PC-9 (cell line): ENCODE data around the gene TAF3. TPM values are rescaled to one million over a fixed set of nuclear protein-coding genes. Genes with fewer than 3 reads are reported as not detected.
A peak's percentile ranks its signal among the peaks of the same experiment; 100 is the strongest.

Experiments
- BruUV-seq: library from RNA; stranded (reverse); fragments of 400-500 nt; replicated peaks from 2 replicates; lab custom pipeline; 2021; lab: Mats Ljungman, UMichigan
- CTCF ChIA-PET: fragments of 300-600 bp; sonication (Branson Sonifier 250); formaldehyde crosslinking; loops from one replicate; lab custom pipeline; 2022; ENCODE audit warnings: antibody characterized with exemption; lab: Charles Lee
- POLR2A ChIA-PET: fragments of 300-600 bp; sonication (Branson Sonifier 250); formaldehyde crosslinking; loops from one replicate; lab custom pipeline; 2022; ENCODE audit warnings: antibody characterized with exemption; ENCODE audit not compliant: unreplicated experiment; lab: Charles Lee
- DNase-seq, 2 experiments: peaks; one replicate each; pipeline versions ENCODE4 v3.0.0 to v3.0.0-alpha.2; 2015 to 2022; ENCODE audit warnings: mixed read lengths in 1 of 2
- H2AFZ ChIP-seq: fragments of 200-600 bp; sonication (generic); 2 replicates; pipeline ENCODE4 v1.8.1; 2017; ENCODE audit warnings: antibody characterized with exemption
- H3F3A ChIP-seq: fragments of 200-600 bp; sonication (generic); 2 replicates; pipeline ENCODE4 v1.8.1; 2017; ENCODE audit warnings: antibody characterized with exemption, mild to moderate bottlenecking, low read depth; ENCODE audit not compliant: insufficient read depth
- H3K27ac ChIP-seq: fragments of 200-600 bp; sonication (generic); 2 replicates; pipeline ENCODE4 v1.6.1; 2016; ENCODE audit warnings: mixed run types
- H3K27me3 ChIP-seq: fragments of 200-600 bp; sonication (generic); 2 replicates; pipeline ENCODE4 v1.6.1; 2016; ENCODE audit warnings: low read depth, mixed run types; ENCODE audit not compliant: insufficient read depth
- H3K36me3 ChIP-seq: fragments of 200-600 bp; sonication (generic); 2 replicates; pipeline ENCODE4 v1.6.1; 2016; ENCODE audit warnings: low read depth, mixed run types
- H3K4me1 ChIP-seq: fragments of 200-600 bp; sonication (generic); replicated peaks from 2 replicates; pipeline ENCODE4 v1.6.1; 2016; ENCODE audit warnings: mixed run types; ENCODE audit not compliant: insufficient read depth
- H3K4me2 ChIP-seq: fragments of 200-600 bp; sonication (generic); 2 replicates; pipeline ENCODE4 v1.6.1; 2017; ENCODE audit warnings: mixed run types
- H3K4me3 ChIP-seq: fragments of 200-600 bp; sonication (generic); 2 replicates; pipeline ENCODE4 v1.6.1; 2016; ENCODE audit warnings: mixed run types
- H3K79me2 ChIP-seq: fragments of 200-600 bp; sonication (generic); 2 replicates; pipeline ENCODE4 v1.6.1; 2017; ENCODE audit warnings: low read depth, mixed run types
- H3K9me2 ChIP-seq: fragments of 200-600 bp; sonication (generic); 2 replicates; pipeline ENCODE4 v1.8.1; 2017; ENCODE audit warnings: mild to moderate bottlenecking; ENCODE audit not compliant: insufficient read depth
- H3K9me3 ChIP-seq: fragments of 200-600 bp; sonication (generic); 2 replicates; pipeline ENCODE4 v1.8.1; 2016; ENCODE audit warnings: low read depth; ENCODE audit not compliant: insufficient read depth
- H4K20me1 ChIP-seq: fragments of 200-600 bp; sonication (generic); 2 replicates; pipeline ENCODE4 v1.8.1; 2017; ENCODE audit not compliant: insufficient read depth
- EZH2 ChIP-seq: fragments of 200-600 bp; sonication (generic); IDR thresholded peaks from 2 replicates; pipeline ENCODE4 v1.8.0; 2017; ENCODE audit warnings: antibody characterized with exemption, low read depth
- intact Hi-C: fragments of 100-400 bp; cut with micrococcal nuclease; formaldehyde crosslinking; loops from one replicate; pipeline ENCODE4 v1.10.0; 2022; ENCODE audit not compliant: unreplicated experiment
- total RNA-seq: library from RNA; stranded (reverse); gene quantifications from 2 replicates; pipeline ENCODE4 v1.2.3, GENCODE V29; 2021
- TF ChIP-seq, protein P1 (sequence below): fragments of 200-600 bp; sonication (generic); conservative IDR thresholded peaks from 2 replicates; pipeline ENCODE4 v1.6.1; 2017; ENCODE audit warnings: mixed run types, antibody characterized with exemption, mild to moderate bottlenecking, moderate library complexity

The TAF3 gene
- total RNA-seq, 1 experiment from 2014 or later = 7.7 TPM

DNA sequence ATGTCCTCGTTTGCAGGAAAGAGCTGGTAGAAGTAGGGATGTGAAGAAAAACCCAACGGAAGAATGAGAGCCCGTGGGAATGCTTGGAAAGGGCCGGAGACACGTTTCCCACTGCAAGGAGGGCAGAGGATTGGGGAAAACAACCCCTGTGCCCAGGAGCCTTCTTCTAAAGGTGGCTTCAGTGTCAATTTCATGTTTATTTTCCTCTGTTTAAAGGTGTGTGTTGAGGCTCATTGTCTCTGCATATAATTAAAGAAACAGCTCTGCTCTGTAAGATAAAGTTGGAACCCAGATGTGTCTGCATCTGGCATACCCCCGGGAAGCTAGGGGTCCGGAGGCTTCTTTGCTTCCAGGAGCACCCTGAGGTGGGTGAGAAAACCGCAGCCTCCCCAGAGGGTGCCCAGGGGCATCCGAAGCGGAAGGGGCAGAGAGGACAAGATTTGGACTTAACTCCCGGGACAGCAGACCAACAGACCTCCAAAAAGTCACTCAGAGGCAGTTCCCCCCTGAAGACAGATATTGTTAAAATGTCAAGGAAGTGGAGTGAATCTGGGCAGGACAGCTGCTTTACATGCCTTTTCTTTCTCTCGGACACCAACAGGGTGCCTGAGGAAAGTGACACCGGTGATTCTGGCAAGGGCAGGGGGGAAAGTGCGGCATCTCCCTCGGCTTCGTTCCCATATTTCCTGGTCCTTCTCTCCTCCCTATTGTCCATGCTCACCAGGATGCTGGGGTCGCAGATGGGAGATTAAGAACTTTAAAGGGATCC is 227.6 kb downstream of the TAF3 start:
- Histone ChIP-seq H3K79me2 (peaks cover 11% of the 10 kb centered on the region), H3K9me2 (no peaks in the 10 kb centered on the region), H3K4me3 (peak overlapping the region; percentile 76), H3K27ac (0 out of 2 replicates have a peak overlapping the region, but pooled peaks have one; percentile 32), H3K27me3 (no peaks in the 10 kb centered on the region), H3K9me3 (no peaks in the 10 kb centered on the region), H3K4me2 (peak overlapping the region; percentile 95), H3K4me1 (no peaks in the 10 kb centered on the region), H4K20me1 (no peaks in the 10 kb centered on the region), H3F3A (no peaks in the 10 kb centered on the region), H2AFZ (peak overlapping the region; percentile 92), H3K36me3 (no peaks in the 10 kb centered on the region)
- no peak for DNase-seq
- BruUV-seq = TSS peak; percentile 65
- ChIA-PET POLR2A (interaction anchor here (0.5 to 0.7 kb wide), 2 partner anchors 25 to 583 kb away, joined by 4 read pairs; no protein-coding TSS in a partner anchor), CTCF (interaction anchor here (0.7 kb wide), 1 partner anchor 1189 kb away, joined by 3 read pairs; no protein-coding TSS in a partner anchor)
- intact Hi-C loops = loop anchor here (10.0 kb wide), 1 partner anchor 1259 kb away; no protein-coding TSS in a partner anchor
- no peak for TF ChIP-seq EZH2
- TF ChIP-seq, protein P1, sequence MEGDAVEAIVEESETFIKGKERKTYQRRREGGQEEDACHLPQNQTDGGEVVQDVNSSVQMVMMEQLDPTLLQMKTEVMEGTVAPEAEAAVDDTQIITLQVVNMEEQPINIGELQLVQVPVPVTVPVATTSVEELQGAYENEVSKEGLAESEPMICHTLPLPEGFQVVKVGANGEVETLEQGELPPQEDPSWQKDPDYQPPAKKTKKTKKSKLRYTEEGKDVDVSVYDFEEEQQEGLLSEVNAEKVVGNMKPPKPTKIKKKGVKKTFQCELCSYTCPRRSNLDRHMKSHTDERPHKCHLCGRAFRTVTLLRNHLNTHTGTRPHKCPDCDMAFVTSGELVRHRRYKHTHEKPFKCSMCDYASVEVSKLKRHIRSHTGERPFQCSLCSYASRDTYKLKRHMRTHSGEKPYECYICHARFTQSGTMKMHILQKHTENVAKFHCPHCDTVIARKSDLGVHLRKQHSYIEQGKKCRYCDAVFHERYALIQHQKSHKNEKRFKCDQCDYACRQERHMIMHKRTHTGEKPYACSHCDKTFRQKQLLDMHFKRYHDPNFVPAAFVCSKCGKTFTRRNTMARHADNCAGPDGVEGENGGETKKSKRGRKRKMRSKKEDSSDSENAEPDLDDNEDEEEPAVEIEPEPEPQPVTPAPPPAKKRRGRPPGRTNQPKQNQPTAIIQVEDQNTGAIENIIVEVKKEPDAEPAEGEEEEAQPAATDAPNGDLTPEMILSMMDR = no peak

DNA sequence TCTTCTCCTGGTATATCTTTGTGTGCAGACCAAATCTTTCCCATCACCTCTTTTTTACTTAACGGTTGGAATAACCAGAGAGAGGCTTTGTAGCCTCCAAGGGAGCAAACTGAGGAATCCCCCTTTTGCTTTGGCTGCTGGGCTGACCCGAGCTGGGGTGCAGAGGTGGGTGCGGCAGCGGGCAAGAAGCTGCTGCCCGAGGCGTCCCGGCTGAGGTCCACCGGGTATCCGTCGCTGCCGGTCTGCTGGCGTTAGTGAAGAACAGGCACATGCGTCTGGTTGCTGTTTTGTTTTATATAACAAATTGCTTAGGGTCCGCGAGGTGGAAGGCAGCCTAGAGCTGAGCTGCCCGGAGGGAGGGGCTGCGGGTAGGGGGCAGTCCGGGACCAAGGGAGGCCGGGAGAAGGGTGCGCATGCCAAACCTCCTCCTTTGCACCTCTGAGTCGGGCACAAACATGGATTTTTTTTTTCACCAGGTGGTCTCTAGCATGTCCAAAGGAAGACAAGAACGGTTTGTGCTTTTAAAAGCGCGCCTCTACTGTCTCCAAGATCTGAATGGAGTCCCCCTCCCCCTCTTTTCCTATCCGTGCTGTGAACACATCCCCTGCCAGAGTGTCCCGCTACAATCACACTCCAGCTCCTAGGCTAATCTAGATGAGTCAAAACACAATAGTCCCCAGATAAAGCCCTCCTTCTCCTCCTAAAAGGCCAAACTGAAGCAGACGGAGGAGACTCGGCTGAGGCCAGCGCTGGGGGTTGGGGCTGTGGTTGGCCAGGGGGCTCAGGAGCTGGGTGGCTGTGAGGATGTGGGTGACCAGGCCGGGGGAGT is 229.4 kb downstream of the TAF3 start:
- Histone ChIP-seq H2AFZ (no peak overlapping the region), H3K36me3 (no peaks in the 10 kb centered on the region), H3K27ac (no peak overlapping the region), H3K4me1 (no peaks in the 10 kb centered on the region), H3K27me3 (no peaks in the 10 kb centered on the region), H3F3A (no peaks in the 10 kb centered on the region), H3K9me2 (no peaks in the 10 kb centered on the region), H3K4me2 (peak overlapping the region; percentile 95; the same call in 1 of the 2 replicates), H3K9me3 (no peaks in the 10 kb centered on the region), H3K79me2 (peaks cover 11% of the 10 kb centered on the region), H4K20me1 (no peaks in the 10 kb centered on the region), H3K4me3 (no peak overlapping the region)
- no TSS peak for BruUV-seq
- DNase-seq = no peak
- ChIA-PET POLR2A (no interaction called here), CTCF (no interaction called here)
- intact Hi-C loops = loop anchor here (10.0 kb wide), 1 partner anchor 1257 kb away; no protein-coding TSS in a partner anchor
- no peak for TF ChIP-seq EZH2
- TF ChIP-seq, protein P1 = no peak

DNA sequence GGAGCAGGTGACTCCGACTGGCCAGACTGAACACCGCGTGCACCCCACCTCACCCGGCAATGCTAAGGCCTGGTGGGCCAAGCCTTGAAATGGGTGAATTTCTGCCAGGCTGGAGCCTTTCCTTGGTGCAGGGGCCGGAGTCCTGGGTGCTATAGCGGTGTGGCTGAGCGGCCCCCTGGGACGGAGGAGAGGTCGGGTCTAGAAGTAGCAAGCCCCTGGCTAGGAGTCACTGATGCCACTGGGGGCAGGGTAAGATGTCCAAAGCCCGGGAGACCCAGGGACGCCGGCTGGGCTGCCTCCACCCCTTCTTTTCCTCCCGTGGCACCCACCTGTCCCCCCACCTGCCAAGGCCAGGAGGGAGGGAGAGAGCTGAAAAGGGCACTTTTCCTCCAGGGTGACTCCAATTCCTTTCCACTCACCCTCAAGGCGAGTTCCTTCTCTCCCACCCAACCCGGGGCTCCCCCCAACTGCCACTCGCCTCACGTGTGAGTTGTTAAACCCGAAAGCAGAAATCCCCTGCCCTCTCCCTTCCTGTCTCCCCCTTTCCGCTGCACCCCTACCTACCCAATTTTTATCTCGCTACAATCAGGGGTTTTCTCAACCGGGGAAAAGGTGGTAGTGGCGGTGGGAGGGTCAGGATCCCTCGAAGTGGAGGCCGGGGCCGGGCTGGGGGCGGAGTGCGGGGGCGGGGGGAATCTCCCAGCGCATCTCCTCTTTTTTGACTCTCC is 230.1 kb downstream of the TAF3 start:
- H3K4me2 ChIP-seq = peak overlapping the region; percentile 64
- H2AFZ ChIP-seq = no peak overlapping the region
- peaks cover 11% of the 10 kb centered on the region for H3K79me2 ChIP-seq
- DNase-seq = no peak
- H3K36me3 ChIP-seq = no peaks in the 10 kb centered on the region
- H3K4me1 ChIP-seq = no peaks in the 10 kb centered on the region
- ChIA-PET CTCF (no interaction called here), POLR2A (no interaction called here)
- no peaks in the 10 kb centered on the region for H3F3A ChIP-seq
- no peak overlapping the region for H3K27ac ChIP-seq
- H4K20me1 ChIP-seq = no peaks in the 10 kb centered on the region
- intact Hi-C loops = loop anchor here (10.0 kb wide), 1 partner anchor 1256 kb away; no protein-coding TSS in a partner anchor
- no TSS peak for BruUV-seq
- H3K27me3 ChIP-seq = no peaks in the 10 kb centered on the region
- peak overlapping the region; percentile 59 for H3K4me3 ChIP-seq
- TF ChIP-seq, protein P1 = no peak
- TF ChIP-seq EZH2 = no peak
- H3K9me3 ChIP-seq = no peaks in the 10 kb centered on the region
- no peaks in the 10 kb centered on the region for H3K9me2 ChIP-seq
